Adrenal gland (tissue), 5 donors: ENCODE results near the gene TMEM229B.
"Not testable (repeated sequence)": the region's sequence is repeated elsewhere in the genome, so short reads cannot be mapped to it uniquely, and the experiment has no call there.

Experiments
- CTCF ChIP-seq, 6 experiments: fragments of 450-650 bp in 4 of 6; fragments of 200-600 bp in 2 of 6; sonication (generic) in 1 of 6; IDR thresholded peaks; 1 replicate in 5 of 6; 2 replicates in 1 of 6; pipeline versions ENCODE4 v1.5.1 to v1.8.0; 2016 to 2021; ENCODE audit warnings: antibody characterized with exemption in 6 of 6, mild to moderate bottlenecking in 2 of 6, moderate library complexity in 1 of 6
- POLR2A ChIP-seq, 2 donors: fragments of 450-650 bp; IDR thresholded peaks; one replicate each; pipeline ENCODE4 v1.6.1; 2017; ENCODE audit warnings: antibody characterized with exemption in 2 of 2, mild to moderate bottlenecking in 2 of 2, moderate library complexity in 1 of 2
- donor health status: DM: no; HTN: no; CAD: no.

- TF ChIP-seq CTCF, POLR2A (IDR thresholded peaks at IDR 0.05): not testable (repeated sequence)
Observed at GRCh38 chr14:67451667-67452066, 36.9 kb downstream of the TMEM229B start.
